Neural progenitor cell (in vitro differentiated cells): ENCODE results near the gene ANXA1. TPM values are rescaled to one million over a fixed set of nuclear protein-coding genes. Genes with fewer than 3 reads are reported as not detected.

ENCODE experiments used
- DNase-seq: peaks from one replicate; pipeline ENCODE4 v3.0.0-alpha.2; 2016; ENCODE audit warnings: low spot score
- H2AFZ ChIP-seq: fragments of 200-600 bp; sonication (generic); replicated peaks from 2 replicates; pipeline ENCODE4 v1.6.1; 2016; ENCODE audit warnings: antibody characterized with exemption
- H3F3A ChIP-seq: fragments of 200-600 bp; sonication (generic); 2 replicates; pipeline ENCODE4 v1.6.1; 2016; ENCODE audit warnings: antibody characterized with exemption, low read depth
- H3K27ac ChIP-seq: fragments of 200-600 bp; sonication (generic); 2 replicates; pipeline ENCODE4 v1.5.1; 2016; ENCODE audit warnings: mild to moderate bottlenecking
- H3K27me3 ChIP-seq: fragments of 200-600 bp; sonication (generic); 2 replicates; pipeline ENCODE4 v1.6.1; 2016; ENCODE audit warnings: mild to moderate bottlenecking, moderate library complexity
- H3K36me3 ChIP-seq: fragments of 200-600 bp; sonication (generic); 2 replicates; pipeline ENCODE4 v1.5.1; 2016
- H3K4me1 ChIP-seq: fragments of 200-600 bp; sonication (generic); 2 replicates; pipeline ENCODE4 v1.6.1; 2016; ENCODE audit warnings: mixed run types
- H3K4me2 ChIP-seq: fragments of 200-600 bp; sonication (generic); 2 replicates; pipeline ENCODE4 v1.6.1; 2016
- H3K4me3 ChIP-seq: fragments of 200-600 bp; sonication (generic); 2 replicates; pipeline ENCODE4 v1.5.1; 2016
- H3K79me2 ChIP-seq: fragments of 200-600 bp; sonication (generic); 2 replicates; pipeline ENCODE4 v1.6.1; 2016; ENCODE audit warnings: low read depth
- H3K9ac ChIP-seq: fragments of 200-600 bp; sonication (generic); 2 replicates; pipeline ENCODE4 v1.6.1; 2016
- H3K9me3 ChIP-seq: fragments of 200-600 bp; sonication (generic); 2 replicates; pipeline ENCODE4 v1.5.1; 2016; ENCODE audit warnings: low read depth
- H4K20me1 ChIP-seq: fragments of 200-600 bp; sonication (generic); 2 replicates; pipeline ENCODE4 v1.6.1; 2016; ENCODE audit warnings: low read depth
- H3K27ac Mint-ChIP-seq: 3 replicates; pipeline ENCODE4 v1.8.0; 2021; ENCODE audit warnings: mixed read lengths
- H3K27me3 Mint-ChIP-seq: 2 replicates; pipeline ENCODE4 v1.8.0; 2022; ENCODE audit warnings: low read depth, mild to moderate bottlenecking, inconsistent platforms, moderate library complexity, mixed read lengths; ENCODE audit not compliant: insufficient read depth
- H3K36me3 Mint-ChIP-seq: 3 replicates; pipeline ENCODE4 v1.8.0; 2021; ENCODE audit warnings: mixed read lengths
- H3K4me1 Mint-ChIP-seq: 3 replicates; pipeline ENCODE4 v1.8.0; 2021; ENCODE audit warnings: mixed read lengths
- H3K4me3 Mint-ChIP-seq: 3 replicates; pipeline ENCODE4 v1.8.0; 2021; ENCODE audit warnings: mild to moderate bottlenecking, moderate library complexity, mixed read lengths
- H3K9me3 Mint-ChIP-seq: 3 replicates; pipeline ENCODE4 v1.8.0; 2020; ENCODE audit warnings: mixed read lengths
- CTCF ChIP-seq: fragments of 200-600 bp; sonication (generic); IDR thresholded peaks from 2 replicates; pipeline ENCODE4 v1.5.1; 2017; ENCODE audit warnings: antibody characterized with exemption, mild to moderate bottlenecking
- EZH2 ChIP-seq: fragments of 200-600 bp; sonication (generic); IDR thresholded peaks from 2 replicates; pipeline ENCODE4 v1.6.1; 2017; ENCODE audit warnings: antibody characterized with exemption, mild to moderate bottlenecking, moderate library complexity
- EZH2phosphoT487 ChIP-seq: fragments of 200-600 bp; sonication (generic); IDR thresholded peaks from 2 replicates; pipeline ENCODE4 v1.6.1; 2017; ENCODE audit warnings: antibody characterized with exemption
- total RNA-seq: library from RNA; depleted of rRNA; stranded (reverse); fragments of >200 nt; gene quantifications from 2 replicates; pipeline ENCODE4 v1.2.3, GENCODE V29; 2015; ENCODE audit warnings: low replicate concordance

ANXA1 gene
- total RNA-seq: 0.47 and 1.1 TPM in 2 replicates

- TF ChIP-seq EZH2phosphoT487: no peak
- TF ChIP-seq EZH2: no peak
- TF ChIP-seq CTCF: no peak
- peak within 1 kb of the TSS; percentile 52 for H2AFZ ChIP-seq
- H3K4me2 ChIP-seq: no peak within 1 kb of the TSS
- H3K36me3 ChIP-seq: no peaks in the 10 kb centered on the region
- Mint-ChIP-seq H3K9me3 (peaks cover 3% of the 10 kb centered on the region), H3K27me3 (no peaks in the 10 kb centered on the region), H3K27ac (peak within 1 kb of the TSS; percentile 89), H3K4me1 (peaks cover 32% of the 10 kb centered on the region), H3K36me3 (peaks cover 5% of the 10 kb centered on the region), H3K4me3 (peak within 1 kb of the TSS; percentile 73)
- no peaks in the 10 kb centered on the region for H3K27me3 ChIP-seq
- no peaks in the 10 kb centered on the region for H3F3A ChIP-seq
- H3K27ac ChIP-seq: no peak within 1 kb of the TSS
- H3K9ac ChIP-seq: no peak within 1 kb of the TSS
- H3K4me3 ChIP-seq: no peak within 1 kb of the TSS
- H3K9me3 ChIP-seq: no peaks in the 10 kb centered on the region
- no peaks in the 10 kb centered on the region for H3K79me2 ChIP-seq
- H3K4me1 ChIP-seq: peaks cover 10% of the 10 kb centered on the region
- no peak for DNase-seq
- H4K20me1 ChIP-seq: no peaks in the 10 kb centered on the region
These were observed at the start of gene ANXA1 for GRCh38 chr9:73151653-73152542. Gene ANXA1 (plus strand): TSS chr9:73151865. CDS start chr9:73158536, 6,671 bp downstream.

GRCh38 chr9:73104342-73104741 lies 47.3 kb upstream of the ANXA1 start:
- Histone ChIP-seq H3F3A (no peaks in the 10 kb centered on the region), H3K36me3 (no peaks in the 10 kb centered on the region), H3K4me2 (peak overlapping the region; percentile 39), H3K4me3 (no peak overlapping the region), H3K4me1 (peaks cover 11% of the 10 kb centered on the region), H3K27ac (no peak overlapping the region), H3K9me3 (no peaks in the 10 kb centered on the region), H4K20me1 (no peaks in the 10 kb centered on the region), H3K27me3 (no peaks in the 10 kb centered on the region), H2AFZ (peak overlapping the region; percentile 23), H3K79me2 (no peaks in the 10 kb centered on the region), H3K9ac (no peak overlapping the region)
- H3K4me1 Mint-ChIP-seq: peaks cover 4% of the 10 kb centered on the region
- no peak overlapping the region for H3K27ac Mint-ChIP-seq
- no peak for TF ChIP-seq EZH2
- TF ChIP-seq EZH2phosphoT487: no peak
- TF ChIP-seq CTCF: no peak
- no peaks in the 10 kb centered on the region for H3K27me3 Mint-ChIP-seq
- peak; percentile 36 for DNase-seq
- H3K9me3 Mint-ChIP-seq: no peaks in the 10 kb centered on the region
- no peak overlapping the region for H3K4me3 Mint-ChIP-seq
- no peaks in the 10 kb centered on the region for H3K36me3 Mint-ChIP-seq

- H3K36me3 Mint-ChIP-seq: no peaks in the 10 kb centered on the region
These were observed 46.7 kb upstream of the ANXA1 start for GRCh38 chr9:73104921-73105320.

More at GRCh38 chr9:73104921-73105320, 46.7 kb upstream of the ANXA1 start:
- Histone ChIP-seq H2AFZ (peak overlapping the region; percentile 23), H3K9ac (no peak overlapping the region), H3K9me3 (no peaks in the 10 kb centered on the region), H3K4me1 (peaks cover 11% of the 10 kb centered on the region), H4K20me1 (no peaks in the 10 kb centered on the region), H3F3A (no peaks in the 10 kb centered on the region), H3K4me2 (peak overlapping the region; percentile 39), H3K79me2 (no peaks in the 10 kb centered on the region), H3K4me3 (no peak overlapping the region), H3K27me3 (no peaks in the 10 kb centered on the region), H3K36me3 (no peaks in the 10 kb centered on the region), H3K27ac (no peak overlapping the region)
- no peak for DNase-seq
- Mint-ChIP-seq H3K27ac (no peak overlapping the region), H3K4me3 (no peak overlapping the region), H3K9me3 (no peaks in the 10 kb centered on the region), H3K4me1 (peaks cover 4% of the 10 kb centered on the region), H3K27me3 (no peaks in the 10 kb centered on the region)
- no peak for TF ChIP-seq EZH2
- TF ChIP-seq CTCF: no peak
